Right atrium auricular region (tissue), 2 donors: Measurements from ENCODE around the gene CRY1. TPM values are rescaled to one million over a fixed set of nuclear protein-coding genes. Genes with fewer than 3 reads are reported as not detected.

Experiments
- DNase-seq: peaks from one replicate; pipeline ENCODE4 v3.0.0-alpha.2; 2019; ENCODE audit warnings: low spot score
- H3K27ac ChIP-seq, 2 donors: fragments of 200-600 bp; sonication (generic); 1 replicate in 1 of 2; 2 replicates in 1 of 2; pipeline ENCODE4 v1.5.1; 2016 to 2019
- H3K27me3 ChIP-seq, 2 donors: fragments of 200-600 bp; sonication (generic); one replicate each; pipeline versions ENCODE4 v1.5.1 to v1.6.0; 2017 to 2019
- H3K36me3 ChIP-seq: fragments of 200-600 bp; sonication (generic); one replicate; pipeline ENCODE4 v1.5.1; 2016
- H3K4me1 ChIP-seq, 2 donors: fragments of 200-600 bp; sonication (generic); one replicate each; pipeline versions ENCODE4 v1.5.1 to v1.6.0; 2017 to 2019
- H3K4me3 ChIP-seq, 2 donors: fragments of 200-600 bp; sonication (generic); 1 replicate in 1 of 2; 2 replicates in 1 of 2; pipeline ENCODE4 v1.5.1; 2017 to 2019; ENCODE audit warnings: mild to moderate bottlenecking in 1 of 2, moderate library complexity in 1 of 2
- H3K9me3 ChIP-seq, 2 donors: fragments of 200-600 bp; sonication (generic); one replicate each; pipeline ENCODE4 v1.5.1; 2019
- total RNA-seq, 2 donors: library from RNA; depleted of rRNA; stranded (reverse); fragments of >200 nt; gene quantifications; one replicate each; pipeline ENCODE4 v1.1.0, GENCODE V29; 2016
- TF ChIP-seq, protein P1 (sequence below), 2 donors: fragments of 200-600 bp; sonication (generic); IDR thresholded peaks; one replicate each; pipeline ENCODE4 v1.5.1; 2019; ENCODE audit warnings: antibody characterized with exemption in 2 of 2

The CRY1 gene
- total RNA-seq, 2 donors from 2014 or later: 16.2 to 23.7 TPM

DNA sequence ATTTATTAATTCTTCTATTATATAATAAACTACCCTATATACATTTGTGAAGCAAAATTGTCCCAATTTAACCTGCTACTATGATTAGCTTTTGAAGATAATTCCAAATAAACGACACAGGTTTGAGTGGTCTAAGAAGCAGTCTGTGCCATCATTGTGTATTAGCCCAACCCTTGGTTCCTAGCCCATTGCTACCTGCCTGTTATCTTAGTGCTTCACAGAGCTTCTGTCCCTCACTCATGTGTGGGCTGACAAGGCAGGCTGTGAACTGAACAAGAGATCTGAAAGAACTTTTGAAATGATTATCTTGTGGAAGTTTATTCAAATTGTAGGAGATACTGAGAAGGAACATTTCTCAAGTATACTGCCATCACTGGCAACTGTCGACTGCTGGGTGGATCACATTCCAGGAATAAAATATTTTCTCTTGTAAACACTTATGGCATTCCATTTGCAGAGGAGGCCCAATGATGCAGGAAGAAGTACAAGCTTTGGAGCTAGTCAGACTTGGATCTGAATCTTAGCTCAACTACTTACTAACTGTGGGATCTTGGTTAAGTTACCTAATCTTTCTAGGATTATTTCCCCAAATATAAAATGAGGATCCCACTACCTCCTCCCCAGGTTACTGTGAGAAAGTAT lies 98.6 kb downstream of the CRY1 start:
- H3K36me3 ChIP-seq: peaks cover 22% of the 10 kb centered on the region
- H3K4me1 ChIP-seq: no peaks in the 10 kb centered on the region
- DNase-seq: no peak
- no peaks in the 10 kb centered on the region for H3K27me3 ChIP-seq
- TF ChIP-seq, protein P1, sequence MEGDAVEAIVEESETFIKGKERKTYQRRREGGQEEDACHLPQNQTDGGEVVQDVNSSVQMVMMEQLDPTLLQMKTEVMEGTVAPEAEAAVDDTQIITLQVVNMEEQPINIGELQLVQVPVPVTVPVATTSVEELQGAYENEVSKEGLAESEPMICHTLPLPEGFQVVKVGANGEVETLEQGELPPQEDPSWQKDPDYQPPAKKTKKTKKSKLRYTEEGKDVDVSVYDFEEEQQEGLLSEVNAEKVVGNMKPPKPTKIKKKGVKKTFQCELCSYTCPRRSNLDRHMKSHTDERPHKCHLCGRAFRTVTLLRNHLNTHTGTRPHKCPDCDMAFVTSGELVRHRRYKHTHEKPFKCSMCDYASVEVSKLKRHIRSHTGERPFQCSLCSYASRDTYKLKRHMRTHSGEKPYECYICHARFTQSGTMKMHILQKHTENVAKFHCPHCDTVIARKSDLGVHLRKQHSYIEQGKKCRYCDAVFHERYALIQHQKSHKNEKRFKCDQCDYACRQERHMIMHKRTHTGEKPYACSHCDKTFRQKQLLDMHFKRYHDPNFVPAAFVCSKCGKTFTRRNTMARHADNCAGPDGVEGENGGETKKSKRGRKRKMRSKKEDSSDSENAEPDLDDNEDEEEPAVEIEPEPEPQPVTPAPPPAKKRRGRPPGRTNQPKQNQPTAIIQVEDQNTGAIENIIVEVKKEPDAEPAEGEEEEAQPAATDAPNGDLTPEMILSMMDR (IDR thresholded peaks at IDR 0.05): no peak
- H3K27ac ChIP-seq: no peak overlapping the region
- no peak overlapping the region for H3K4me3 ChIP-seq
- H3K9me3 ChIP-seq: no peaks in the 10 kb centered on the region

DNA sequence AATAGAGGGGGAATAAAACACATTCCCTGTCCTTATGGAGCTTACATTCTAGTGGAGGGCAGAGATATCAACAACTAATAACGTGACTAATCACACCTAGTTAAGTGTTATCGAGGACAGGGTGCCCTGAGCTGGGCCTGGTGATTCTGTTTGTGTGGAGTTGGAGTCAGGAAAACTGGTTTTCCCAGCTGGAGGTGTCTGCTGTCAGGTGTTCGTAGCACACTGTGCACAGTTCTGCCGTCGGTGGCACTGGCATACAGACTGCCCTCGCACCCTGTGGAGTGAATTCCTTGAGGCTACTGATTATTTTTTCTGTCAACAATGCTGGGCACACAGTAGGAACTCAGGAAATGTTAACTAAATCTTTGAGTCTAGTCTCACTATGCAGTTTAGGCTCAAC lies 105.5 kb downstream of the CRY1 start:
- peak overlapping the region; percentile 89 to 95 for H3K27ac ChIP-seq
- DNase-seq: no peak
- H3K9me3 ChIP-seq: no peaks in the 10 kb centered on the region
- peak overlapping the region in 1 of 2 donors; percentile 66 for H3K4me3 ChIP-seq
- TF ChIP-seq, protein P1 (IDR thresholded peaks at IDR 0.05): no peak
- peaks cover 0 to 19% of the 10 kb centered on the region in 2 donors for H3K4me1 ChIP-seq
- peaks cover 5% of the 10 kb centered on the region for H3K36me3 ChIP-seq
- H3K27me3 ChIP-seq: no peaks in the 10 kb centered on the region

DNA sequence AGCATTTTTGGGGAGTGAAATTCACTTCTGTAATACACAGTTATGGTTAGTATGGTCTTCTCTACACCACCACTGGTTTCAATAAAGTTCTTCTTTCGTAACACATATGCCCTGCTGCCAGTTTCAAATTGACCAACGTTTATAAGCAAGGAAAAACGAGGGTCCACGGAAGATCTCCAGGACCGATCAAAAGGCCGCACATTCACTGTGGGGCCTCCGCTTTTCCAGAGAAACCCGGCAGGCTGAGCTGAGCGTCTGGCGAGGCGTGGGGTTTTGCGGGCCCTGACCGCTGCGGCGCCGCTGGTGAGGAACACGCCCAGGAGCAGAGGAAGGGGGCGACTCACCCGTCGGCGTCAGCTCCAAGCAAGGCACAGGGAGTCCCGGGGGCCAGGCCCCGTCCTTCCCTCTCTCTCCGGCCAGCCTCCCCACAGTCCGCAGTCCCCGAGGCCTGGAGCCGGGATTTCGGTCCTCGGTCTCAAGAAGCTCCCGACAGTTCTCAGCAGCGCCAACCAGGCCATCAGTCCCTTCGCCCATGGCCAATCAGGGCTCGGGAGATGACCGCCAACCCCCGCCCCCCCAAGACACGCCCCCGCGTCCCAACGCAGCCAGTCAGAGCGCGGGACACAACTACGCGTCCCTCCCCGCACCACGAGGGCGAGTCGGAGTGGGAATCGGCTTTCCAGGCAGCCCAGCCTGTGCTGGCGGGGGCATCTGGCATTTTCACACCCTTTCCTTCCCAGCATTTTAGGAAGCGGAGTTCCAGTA lies 106.5 kb downstream of the CRY1 start, which contains the start of gene MTERF2:
TSS of gene MTERF2 (minus strand) at position 522 of the 765 bp plus-strand sequence. CDS start 8,432 bp downstream, outside the sequence.
- Histone ChIP-seq H3K4me1 (peaks cover 0 to 19% of the 10 kb centered on the region in 2 donors), H3K27ac (peak within 1 kb of the TSS; percentile 89 to 95), H3K9me3 (no peaks in the 10 kb centered on the region), H3K4me3 (peak within 1 kb of the TSS; percentile 66 to 67), H3K27me3 (no peaks in the 10 kb centered on the region), H3K36me3 (peaks cover 5% of the 10 kb centered on the region)
- DNase-seq: peak; percentile 97
- TF ChIP-seq, protein P1 (IDR thresholded peaks at IDR 0.05): peak in 1 of 2 donors; percentile 17

DNA sequence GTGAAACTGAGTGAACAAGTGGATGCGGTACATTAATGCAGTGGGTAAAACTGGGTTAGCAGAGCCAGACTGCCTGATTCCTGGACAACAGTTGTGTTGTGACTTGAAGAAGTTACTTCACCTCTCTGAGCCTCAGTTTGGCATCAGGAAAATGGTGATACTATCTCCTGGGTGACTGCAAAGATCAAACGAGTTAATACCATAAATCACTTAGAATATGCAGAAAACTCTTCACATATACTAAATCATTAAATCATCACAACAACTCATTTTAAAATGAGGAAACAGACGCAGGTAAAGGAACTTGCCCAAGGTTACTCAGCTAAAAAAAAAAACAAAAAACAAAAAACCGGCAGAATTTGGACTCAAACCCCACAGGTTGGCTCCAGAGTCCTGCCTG lies 107.2 kb downstream of the CRY1 start:
- peaks cover 5% of the 10 kb centered on the region for H3K36me3 ChIP-seq
- H3K4me3 ChIP-seq: peak overlapping the region; percentile 66 to 67
- H3K9me3 ChIP-seq: no peaks in the 10 kb centered on the region
- H3K27me3 ChIP-seq: no peaks in the 10 kb centered on the region
- TF ChIP-seq, protein P1 (IDR thresholded peaks at IDR 0.05): no peak
- DNase-seq: no peak
- peak overlapping the region; percentile 89 to 95 for H3K27ac ChIP-seq
- H3K4me1 ChIP-seq: peaks cover 0 to 26% of the 10 kb centered on the region in 2 donors

DNA sequence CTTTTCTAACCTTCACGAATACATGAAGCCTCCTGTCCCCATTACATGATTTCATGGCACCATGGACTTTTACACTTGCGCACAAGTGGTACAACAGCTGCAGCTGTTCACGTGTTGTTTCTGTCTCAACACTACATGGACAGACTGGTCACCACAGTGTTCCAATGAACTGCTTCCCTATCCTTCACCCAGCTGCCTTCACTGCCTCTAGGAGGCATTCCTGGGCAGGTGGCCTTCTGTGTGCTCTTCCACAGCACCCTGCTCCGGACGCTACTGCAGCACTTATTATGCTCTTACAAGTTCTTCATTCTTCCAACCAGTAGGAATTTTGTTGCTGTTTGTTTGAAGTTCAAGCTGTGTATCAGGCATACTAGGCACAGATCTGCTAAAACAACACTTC lies 107.9 kb downstream of the CRY1 start:
- no peak for DNase-seq
- Histone ChIP-seq H3K27me3 (no peaks in the 10 kb centered on the region), H3K27ac (peak overlapping the region in 1 of 2 donors; percentile 95), H3K4me1 (peaks cover 0 to 30% of the 10 kb centered on the region in 2 donors), H3K9me3 (no peaks in the 10 kb centered on the region), H3K4me3 (peak overlapping the region; percentile 66 to 67), H3K36me3 (peaks cover 5% of the 10 kb centered on the region)
- TF ChIP-seq, protein P1 (IDR thresholded peaks at IDR 0.05): no peak
